GM10248 (cell line): ENCODE data around the gene TLR2.
A peak's percentile ranks its signal among the peaks of the same experiment; 100 is the strongest.

ENCODE experiments used
- CTCF ChIA-PET: fragments of 300-600 bp; sonication (Branson Sonifier 250); formaldehyde crosslinking; extraction: SDS; loops from one replicate; lab custom pipeline; 2021; ENCODE audit warnings: antibody characterized with exemption; lab: Yijun Ruan, JAX
- POLR2A ChIA-PET: fragments of 350-650 bp; sonication (Branson Sonifier 250); formaldehyde crosslinking; extraction: SDS; loops from one replicate; lab custom pipeline; 2020; ENCODE audit warnings: antibody characterized with exemption; lab: Yijun Ruan, JAX
- DNase-seq: peaks from one replicate; pipeline ENCODE4 v3.0.0; 2012; ENCODE audit errors: extremely low spot score
- CTCF ChIP-seq: IDR thresholded peaks from 2 replicates; pipeline ENCODE4 v1.5.1; 2012; ENCODE audit warnings: mild to moderate bottlenecking, low read depth; ENCODE audit errors: extremely low read depth, missing control alignments, control extremely low read depth

The TLR2 gene

GRCh38 chr4:153646978-153647377, 37.1 kb upstream of the TLR2 start:
- ChIA-PET POLR2A (no interaction called here), CTCF (interaction anchor here (1.2 to 2.2 kb wide), 3 partner anchors 10 to 302 kb away, joined by 3 to 7 read pairs (median 4); partner anchors contain the start of gene MND1)
- no peak for TF ChIP-seq CTCF
- DNase-seq, result no peak

GRCh38 chr4:153647975-153648374, 36.1 kb upstream of the TLR2 start:
- no peak for DNase-seq
- CTCF ChIA-PET, result interaction anchor here (0.8 to 2.2 kb wide), 8 partner anchors 9 to 303 kb away, joined by 3 to 7 read pairs (median 3); partner anchors contain the start of genes MND1 and TLR2
- POLR2A ChIA-PET, result no interaction called here
- no peak for TF ChIP-seq CTCF

GRCh38 chr4:153649572-153649991, 34.5 kb upstream of the TLR2 start:
- ChIA-PET POLR2A (no interaction called here), CTCF (interaction anchor here (0.8 to 2.2 kb wide), 9 partner anchors 10 to 565 kb away, joined by 3 to 9 read pairs (median 3); partner anchors contain the start of gene MND1)
- peak; percentile 22 for TF ChIP-seq CTCF
- no peak for DNase-seq

- no peak for DNase-seq
- ChIA-PET POLR2A (no interaction called here), CTCF (interaction anchor here (1.0 to 1.5 kb wide), 4 partner anchors 8 to 312 kb away, joined by 3 to 7 read pairs (median 4); no protein-coding TSS in a partner anchor)
- TF ChIP-seq CTCF, result no peak
Observed at GRCh38 chr4:153651116-153651515, 33.0 kb upstream of the TLR2 start.

- TF ChIP-seq CTCF, result no peak
- DNase-seq, result no peak
- ChIA-PET CTCF (interaction anchor here (1.0 to 1.5 kb wide), 2 partner anchors 8 to 10 kb away, joined by 3 to 7 read pairs; no protein-coding TSS in a partner anchor), POLR2A (no interaction called here)
Observed at GRCh38 chr4:153651587-153651986, 32.5 kb upstream of the TLR2 start.

GRCh38 chr4:153652051-153652784, 31.9 kb upstream of the TLR2 start:
- CTCF ChIA-PET, result interaction anchor here (1.0 to 1.5 kb wide), 3 partner anchors 9 to 308 kb away, joined by 3 to 7 read pairs (median 3); partner anchors contain the start of gene MND1
- POLR2A ChIA-PET, result no interaction called here
- DNase-seq, result no peak
- no peak for TF ChIP-seq CTCF
